ENCODE data around the gene RPS6KA5. TPM values are rescaled to one million over a fixed set of nuclear protein-coding genes. Genes with fewer than 3 reads are reported as not detected.

The RPS6KA5 gene
- total and polyA plus RNA-seq, 9 of the 15 experiments (the other 6 are each of a cell fraction or from before 2014, with no cell fraction given) = 0.88 to 7.7 (median 4.7) TPM

GRCh38 chr14:90805662-90806540 is 254.5 kb downstream of the RPS6KA5 start (continued):
- no peak for TF ChIP-seq VEZF1 (CRISPR knock-in tag; IDR thresholded peaks at IDR 0.05)
- TF ChIP-seq ZNF224 (CRISPR knock-in tag; IDR thresholded peaks at IDR 0.05) = no peak
- TF ChIP-seq MTA3 (IDR thresholded peaks at IDR 0.05; ENCODE audit: borderline replicate concordance) = no peak
- TF ChIP-seq ELF2 (CRISPR knock-in tag; IDR thresholded peaks at IDR 0.05) = no peak
- TF ChIP-seq CHAMP1 (IDR thresholded peaks at IDR 0.05) = no peak
- no peak; a peak in 1 of 4 replicates for TF ChIP-seq ZNF639 (CRISPR knock-in tag; conservative IDR thresholded peaks at IDR 0.05 in 1 of 2, IDR thresholded peaks at IDR 0.05 in 1 of 2)
- TF ChIP-seq ASH1L (IDR thresholded peaks at IDR 0.05; ENCODE audit: borderline replicate concordance, low read depth, partially characterized antibody) = no peak
- no peak for TF ChIP-seq E2F1 (CRISPR knock-in tag; IDR thresholded peaks at IDR 0.05)
- no peak for TF ChIP-seq TAF15 (IDR thresholded peaks at IDR 0.05; ENCODE audit: low read depth, low read length)
- no peak for TF ChIP-seq RFX7 (CRISPR knock-in tag; IDR thresholded peaks at IDR 0.05)
- TF ChIP-seq ARID3A (IDR thresholded peaks at IDR 0.05; ENCODE audit: borderline replicate concordance, low read depth, low read length) = no peak
- no peak for TF ChIP-seq CLOCK (CRISPR knock-in tag; IDR thresholded peaks at IDR 0.05; ENCODE audit: borderline replicate concordance)
- 0 out of 2 replicates have a peak, but pooled peaks have one; percentile 12 for TF ChIP-seq ZNF311 (CRISPR knock-in tag; IDR thresholded peaks at IDR 0.05)
- no peak for TF ChIP-seq RFX1 (IDR thresholded peaks at IDR 0.05)
